ENCODE results near the gene DEPDC5. TPM values are rescaled to one million over a fixed set of nuclear protein-coding genes. Genes with fewer than 3 reads are reported as not detected.

DEPDC5 gene
- total RNA-seq, 2 donors from 2014 or later: 50.1 to 54.4 TPM

GRCh38 chr22:31911565-31912406 lies 158.0 kb downstream of the DEPDC5 start:
- Mint-ChIP-seq H3K27ac (peak overlapping the region in 1 of 2 donors; percentile 66), H3K9me3 (no peaks in the 10 kb centered on the region), H3K36me3 (no peaks in the 10 kb centered on the region)
- ATAC-seq: no peak
- no peak for DNase-seq (ENCODE audit: low spot score in 2 of 2)

- DNase-seq (ENCODE audit: low spot score in 2 of 2): no peak
- no peak for ATAC-seq
- Mint-ChIP-seq H3K36me3 (no peaks in the 10 kb centered on the region), H3K9me3 (no peaks in the 10 kb centered on the region), H3K27ac (peak overlapping the region in 1 of 2 donors; percentile 66)
These were observed 158.6 kb downstream of the DEPDC5 start for GRCh38 chr22:31912407-31912743.

- no peaks in the 10 kb centered on the region for H3K36me3 Mint-ChIP-seq
- no peak overlapping the region for H3K27ac Mint-ChIP-seq
- DNase-seq (ENCODE audit: low spot score in 2 of 2) (no peak), ATAC-seq (no peak)
- no peaks in the 10 kb centered on the region for H3K9me3 Mint-ChIP-seq
These were observed 161.8 kb downstream of the DEPDC5 start for GRCh38 chr22:31915586-31915985.

- Mint-ChIP-seq H3K27ac (no peak overlapping the region), H3K36me3 (no peaks in the 10 kb centered on the region), H3K9me3 (no peaks in the 10 kb centered on the region)
- DNase-seq (ENCODE audit: low spot score in 2 of 2): no peak
- peak; percentile 43 to 45 for ATAC-seq
These were observed 163.6 kb downstream of the DEPDC5 start for GRCh38 chr22:31917227-31917921.

- DNase-seq (ENCODE audit: low spot score in 2 of 2) (no peak), ATAC-seq (no peak)
- no peaks in the 10 kb centered on the region for H3K9me3 Mint-ChIP-seq
- no peak overlapping the region for H3K27ac Mint-ChIP-seq
- no peaks in the 10 kb centered on the region for H3K36me3 Mint-ChIP-seq
These were observed 165.9 kb downstream of the DEPDC5 start for GRCh38 chr22:31919730-31920129.

GRCh38 chr22:31920306-31920705 lies 166.5 kb downstream of the DEPDC5 start:
- DNase-seq (ENCODE audit: low spot score in 2 of 2): no peak
- H3K36me3 Mint-ChIP-seq: no peaks in the 10 kb centered on the region
- no peak for ATAC-seq
- peak overlapping the region in 1 of 2 donors; percentile 4 for H3K27ac Mint-ChIP-seq
- no peaks in the 10 kb centered on the region for H3K9me3 Mint-ChIP-seq

GRCh38 chr22:31921106-31921505 lies 167.3 kb downstream of the DEPDC5 start:
- no peak for DNase-seq (ENCODE audit: low spot score in 2 of 2)
- no peak for ATAC-seq
- Mint-ChIP-seq H3K9me3 (no peaks in the 10 kb centered on the region), H3K36me3 (no peaks in the 10 kb centered on the region), H3K27ac (peak overlapping the region in 1 of 2 donors; percentile 54)

GRCh38 chr22:31922534-31922933 lies 168.7 kb downstream of the DEPDC5 start:
- no peaks in the 10 kb centered on the region for H3K36me3 Mint-ChIP-seq
- H3K9me3 Mint-ChIP-seq: no peaks in the 10 kb centered on the region
- H3K27ac Mint-ChIP-seq: no peak overlapping the region
- no peak for ATAC-seq
- DNase-seq (ENCODE audit: low spot score in 2 of 2): no peak

- DNase-seq (ENCODE audit: low spot score in 2 of 2) (no peak), ATAC-seq (no peak)
- Mint-ChIP-seq H3K9me3 (no peaks in the 10 kb centered on the region), H3K36me3 (no peaks in the 10 kb centered on the region), H3K27ac (no peak overlapping the region)
These were observed 169.3 kb downstream of the DEPDC5 start for GRCh38 chr22:31923136-31923535.

GRCh38 chr22:31923747-31924146 lies 169.9 kb downstream of the DEPDC5 start:
- Mint-ChIP-seq H3K9me3 (no peaks in the 10 kb centered on the region), H3K27ac (peak overlapping the region in 1 of 2 donors; percentile 6), H3K36me3 (no peaks in the 10 kb centered on the region)
- ATAC-seq: no peak
- no peak for DNase-seq (ENCODE audit: low spot score in 2 of 2)

- ATAC-seq (no peak), DNase-seq (ENCODE audit: low spot score in 2 of 2) (no peak)
- Mint-ChIP-seq H3K9me3 (no peaks in the 10 kb centered on the region), H3K27ac (no peak overlapping the region), H3K36me3 (no peaks in the 10 kb centered on the region)
These were observed 171.2 kb downstream of the DEPDC5 start for GRCh38 chr22:31925056-31925455.

- H3K36me3 Mint-ChIP-seq: no peaks in the 10 kb centered on the region
These were observed 172.2 kb downstream of the DEPDC5 start for GRCh38 chr22:31926024-31926423.

GRCh38 chr22:31926969-31927368 lies 173.2 kb downstream of the DEPDC5 start:
- Mint-ChIP-seq H3K27ac (no peak overlapping the region), H3K36me3 (no peaks in the 10 kb centered on the region), H3K9me3 (no peaks in the 10 kb centered on the region)
- ATAC-seq (no peak), DNase-seq (ENCODE audit: low spot score in 2 of 2) (no peak)

More at GRCh38 chr22:31926024-31926423, 172.2 kb downstream of the DEPDC5 start:
- ATAC-seq (no peak), DNase-seq (ENCODE audit: low spot score in 2 of 2) (no peak)
- Mint-ChIP-seq H3K9me3 (no peaks in the 10 kb centered on the region), H3K27ac (no peak overlapping the region)

- Mint-ChIP-seq H3K9me3 (no peaks in the 10 kb centered on the region), H3K36me3 (no peaks in the 10 kb centered on the region), H3K27ac (no peak overlapping the region)
- ATAC-seq: no peak
- no peak for DNase-seq (ENCODE audit: low spot score in 2 of 2)
These were observed 173.7 kb downstream of the DEPDC5 start for GRCh38 chr22:31927562-31927961.

GRCh38 chr22:31929167-31929930 lies 175.5 kb downstream of the DEPDC5 start:
- Mint-ChIP-seq H3K9me3 (no peaks in the 10 kb centered on the region), H3K27ac (no peak overlapping the region), H3K36me3 (no peaks in the 10 kb centered on the region)
- ATAC-seq (no peak), DNase-seq (ENCODE audit: low spot score in 2 of 2) (no peak)

- ATAC-seq: no peak
- Mint-ChIP-seq H3K27ac (no peak overlapping the region), H3K9me3 (no peaks in the 10 kb centered on the region), H3K36me3 (no peaks in the 10 kb centered on the region)
- DNase-seq (ENCODE audit: low spot score in 2 of 2): no peak
These were observed 179.0 kb downstream of the DEPDC5 start for GRCh38 chr22:31932863-31933262.

GRCh38 chr22:31933406-31933805 lies 179.6 kb downstream of the DEPDC5 start:
- Mint-ChIP-seq H3K36me3 (no peaks in the 10 kb centered on the region), H3K27ac (no peak overlapping the region), H3K9me3 (no peaks in the 10 kb centered on the region)
- no peak for DNase-seq (ENCODE audit: low spot score in 2 of 2)
- ATAC-seq: no peak

Data from activated naive CD4-positive, alpha-beta T cell treated with anti-CD3 and anti-CD28 coated beads, Interleukin-2, amount 50 U/mL, for 72 hours (primary cell).